Chondrocyte (in vitro differentiated cells): Measurements from ENCODE around the gene MTRR. TPM values are rescaled to one million over a fixed set of nuclear protein-coding genes. Genes with fewer than 3 reads are reported as not detected.

Source experiments
- DNase-seq: peaks from one replicate; pipeline ENCODE4 v3.0.0; 2021; ENCODE audit warnings: mixed read lengths, low spot score
- H3K27ac Mint-ChIP-seq: one replicate; pipeline ENCODE4 v1.8.0; 2021; ENCODE audit warnings: mild to moderate bottlenecking, moderate library complexity, mixed read lengths; ENCODE audit not compliant: unreplicated experiment
- H3K27me3 Mint-ChIP-seq: 2 replicates; pipeline ENCODE4 v1.8.0; 2021; ENCODE audit warnings: low read depth, mixed read lengths
- H3K36me3 Mint-ChIP-seq: 2 replicates; pipeline ENCODE4 v1.8.0; 2021; ENCODE audit warnings: low read depth, mixed read lengths
- H3K4me1 Mint-ChIP-seq: 2 replicates; pipeline ENCODE4 v1.8.0; 2021; ENCODE audit warnings: low read depth, mild to moderate bottlenecking, mixed read lengths
- H3K4me3 Mint-ChIP-seq: one replicate; pipeline ENCODE4 v1.8.0; 2021; ENCODE audit warnings: mild to moderate bottlenecking, moderate library complexity, mixed read lengths; ENCODE audit not compliant: unreplicated experiment
- H3K9me3 Mint-ChIP-seq: 2 replicates; pipeline ENCODE4 v1.8.0; 2021; ENCODE audit warnings: low read depth, mixed read lengths
- total RNA-seq: library from RNA; stranded (reverse); gene quantifications from 3 replicates; pipeline ENCODE4 v1.2.1, GENCODE V29; 2021
- TF ChIP-seq, protein P1 (sequence below): fragments of 200-600 bp; sonication (generic); IDR thresholded peaks from 2 replicates; pipeline ENCODE4 v1.5.0; 2021; ENCODE audit warnings: antibody characterized with exemption, mild to moderate bottlenecking, moderate library complexity

MTRR gene
- total RNA-seq, 1 donor from 2014 or later: 28.4 TPM

GRCh38 chr5:7873216-7873615, 4.3 kb downstream of the MTRR start:
- Mint-ChIP-seq H3K27me3 (no peaks in the 10 kb centered on the region), H3K27ac (no peak overlapping the region), H3K36me3 (peaks cover 21% of the 10 kb centered on the region), H3K4me1 (peaks cover 36% of the 10 kb centered on the region), H3K4me3 (no peak overlapping the region), H3K9me3 (no peaks in the 10 kb centered on the region)
- no peak for DNase-seq
- TF ChIP-seq, protein P1, sequence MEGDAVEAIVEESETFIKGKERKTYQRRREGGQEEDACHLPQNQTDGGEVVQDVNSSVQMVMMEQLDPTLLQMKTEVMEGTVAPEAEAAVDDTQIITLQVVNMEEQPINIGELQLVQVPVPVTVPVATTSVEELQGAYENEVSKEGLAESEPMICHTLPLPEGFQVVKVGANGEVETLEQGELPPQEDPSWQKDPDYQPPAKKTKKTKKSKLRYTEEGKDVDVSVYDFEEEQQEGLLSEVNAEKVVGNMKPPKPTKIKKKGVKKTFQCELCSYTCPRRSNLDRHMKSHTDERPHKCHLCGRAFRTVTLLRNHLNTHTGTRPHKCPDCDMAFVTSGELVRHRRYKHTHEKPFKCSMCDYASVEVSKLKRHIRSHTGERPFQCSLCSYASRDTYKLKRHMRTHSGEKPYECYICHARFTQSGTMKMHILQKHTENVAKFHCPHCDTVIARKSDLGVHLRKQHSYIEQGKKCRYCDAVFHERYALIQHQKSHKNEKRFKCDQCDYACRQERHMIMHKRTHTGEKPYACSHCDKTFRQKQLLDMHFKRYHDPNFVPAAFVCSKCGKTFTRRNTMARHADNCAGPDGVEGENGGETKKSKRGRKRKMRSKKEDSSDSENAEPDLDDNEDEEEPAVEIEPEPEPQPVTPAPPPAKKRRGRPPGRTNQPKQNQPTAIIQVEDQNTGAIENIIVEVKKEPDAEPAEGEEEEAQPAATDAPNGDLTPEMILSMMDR: no peak

- peaks cover 40% of the 10 kb centered on the region for H3K4me1 Mint-ChIP-seq
- DNase-seq: no peak
Observed at GRCh38 chr5:7874639-7875038, 5.7 kb downstream of the MTRR start.

GRCh38 chr5:7875151-7875550, 6.2 kb downstream of the MTRR start:
- Mint-ChIP-seq H3K4me3 (no peak overlapping the region), H3K9me3 (no peaks in the 10 kb centered on the region)

More at GRCh38 chr5:7874639-7875038, 5.7 kb downstream of the MTRR start:
- no peak overlapping the region for H3K27ac Mint-ChIP-seq
- no peaks in the 10 kb centered on the region for H3K27me3 Mint-ChIP-seq
- peaks cover 23% of the 10 kb centered on the region for H3K36me3 Mint-ChIP-seq
- H3K9me3 Mint-ChIP-seq: no peaks in the 10 kb centered on the region
- TF ChIP-seq, protein P1: no peak
- no peak overlapping the region for H3K4me3 Mint-ChIP-seq

GRCh38 chr5:7876867-7877266, 7.9 kb downstream of the MTRR start:
- Mint-ChIP-seq H3K4me1 (peaks cover 24% of the 10 kb centered on the region), H3K27ac (no peak overlapping the region), H3K27me3 (no peaks in the 10 kb centered on the region), H3K9me3 (no peaks in the 10 kb centered on the region), H3K4me3 (no peak overlapping the region), H3K36me3 (peaks cover 33% of the 10 kb centered on the region)
- DNase-seq: no peak
- TF ChIP-seq, protein P1: no peak

More at GRCh38 chr5:7875151-7875550, 6.2 kb downstream of the MTRR start:
- Mint-ChIP-seq H3K27me3 (no peaks in the 10 kb centered on the region), H3K36me3 (peaks cover 25% of the 10 kb centered on the region), H3K4me1 (peaks cover 35% of the 10 kb centered on the region), H3K27ac (no peak overlapping the region)
- TF ChIP-seq, protein P1: no peak
- DNase-seq: no peak

GRCh38 chr5:7877851-7878250, 8.9 kb downstream of the MTRR start:
- TF ChIP-seq, protein P1: no peak
- H3K27me3 Mint-ChIP-seq: no peaks in the 10 kb centered on the region
- no peaks in the 10 kb centered on the region for H3K9me3 Mint-ChIP-seq
- H3K4me1 Mint-ChIP-seq: peaks cover 18% of the 10 kb centered on the region
- H3K36me3 Mint-ChIP-seq: peaks cover 36% of the 10 kb centered on the region
- no peak overlapping the region for H3K4me3 Mint-ChIP-seq
- H3K27ac Mint-ChIP-seq: no peak overlapping the region
- DNase-seq: no peak
